Measurements from ENCODE around the gene MACROD2.
"Not testable (repeated sequence)": the region's sequence is repeated elsewhere in the genome, so short reads cannot be mapped to it uniquely, and the experiment has no call there.

The MACROD2 gene

GRCh38 chr20:15332711-15333160 is 1337.4 kb downstream of the MACROD2 start:
- DNase-seq = no peak

- no peak for DNase-seq
Measured at GRCh38 chr20:15333170-15333569, 1337.9 kb downstream of the MACROD2 start.

- no peak for DNase-seq
Measured at GRCh38 chr20:15336011-15336410, 1340.7 kb downstream of the MACROD2 start.

- DNase-seq = no peak
Measured at GRCh38 chr20:15336536-15336935, 1341.2 kb downstream of the MACROD2 start.

GRCh38 chr20:15339264-15339663 is 1343.9 kb downstream of the MACROD2 start:
- peak; percentile 94 to 98 for DNase-seq

- no peak for DNase-seq
Measured at GRCh38 chr20:15342991-15343523, 1347.7 kb downstream of the MACROD2 start.

GRCh38 chr20:15345287-15345686 is 1350.0 kb downstream of the MACROD2 start:
- no peak for DNase-seq

GRCh38 chr20:15346657-15347280 is 1351.5 kb downstream of the MACROD2 start:
- DNase-seq = no peak

- DNase-seq = no peak
Measured at GRCh38 chr20:15359056-15359455, 1363.7 kb downstream of the MACROD2 start.

GRCh38 chr20:15362849-15363248 is 1367.5 kb downstream of the MACROD2 start:
- no peak for DNase-seq

GRCh38 chr20:15364781-15365180 is 1369.5 kb downstream of the MACROD2 start:
- no peak for DNase-seq

GRCh38 chr20:15370370-15370769 is 1375.1 kb downstream of the MACROD2 start:
- no peak for DNase-seq

GRCh38 chr20:15374682-15375081 is 1379.4 kb downstream of the MACROD2 start:
- DNase-seq = no peak

- no peak for DNase-seq
Measured at GRCh38 chr20:15375836-15376235, 1380.5 kb downstream of the MACROD2 start.

GRCh38 chr20:15377603-15378002 is 1382.3 kb downstream of the MACROD2 start:
- DNase-seq = not testable (repeated sequence)

- DNase-seq = no peak
Measured at GRCh38 chr20:15378151-15378550, 1382.8 kb downstream of the MACROD2 start.

GRCh38 chr20:15379681-15380296 is 1384.5 kb downstream of the MACROD2 start:
- no peak for DNase-seq

- no peak for DNase-seq
Measured at GRCh38 chr20:15380770-15381169, 1385.5 kb downstream of the MACROD2 start.

- DNase-seq = no peak
Measured at GRCh38 chr20:15387228-15387627, 1391.9 kb downstream of the MACROD2 start.

- DNase-seq = no peak
Measured at GRCh38 chr20:15395457-15395856, 1400.1 kb downstream of the MACROD2 start.

GRCh38 chr20:15396026-15396425 is 1400.7 kb downstream of the MACROD2 start:
- no peak for DNase-seq

- no peak for DNase-seq
Measured at GRCh38 chr20:15396900-15397299, 1401.6 kb downstream of the MACROD2 start.

GRCh38 chr20:15399781-15400180 is 1404.5 kb downstream of the MACROD2 start:
- no peak for DNase-seq

GRCh38 chr20:15406072-15406471 is 1410.8 kb downstream of the MACROD2 start:
- no peak for DNase-seq

- no peak for DNase-seq
Measured at GRCh38 chr20:15411781-15412180, 1416.5 kb downstream of the MACROD2 start.
